GM21367 (cell line): ENCODE results near the gene ADGRF1.

ENCODE experiments used
- ATAC-seq: cut with Tn5 transposase; IDR thresholded peaks from one replicate; pipeline ENCODE4 v1.9.1; 2021; ENCODE audit not compliant: unreplicated experiment

Gene ADGRF1

DNA sequence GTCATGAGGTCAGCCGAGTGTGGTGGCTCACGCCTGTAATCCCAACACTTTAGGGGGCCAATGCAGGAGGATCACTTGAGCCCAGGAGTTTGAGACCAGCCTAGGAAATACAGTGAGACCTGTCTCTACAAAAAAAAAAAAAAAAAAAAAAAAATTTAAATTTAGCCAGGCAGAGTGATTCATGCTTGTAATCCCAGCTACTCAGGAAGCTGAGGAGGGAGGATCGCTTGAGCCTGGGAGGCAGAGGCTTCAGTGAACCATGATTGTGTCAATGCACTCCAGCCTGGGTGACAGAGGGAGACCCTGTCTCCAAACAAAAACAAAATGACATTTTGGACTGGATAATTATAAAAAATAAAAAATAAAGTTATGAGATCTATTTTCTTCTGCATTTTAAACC is 56.2 kb downstream of the ADGRF1 start:
- ATAC-seq = no peak

DNA sequence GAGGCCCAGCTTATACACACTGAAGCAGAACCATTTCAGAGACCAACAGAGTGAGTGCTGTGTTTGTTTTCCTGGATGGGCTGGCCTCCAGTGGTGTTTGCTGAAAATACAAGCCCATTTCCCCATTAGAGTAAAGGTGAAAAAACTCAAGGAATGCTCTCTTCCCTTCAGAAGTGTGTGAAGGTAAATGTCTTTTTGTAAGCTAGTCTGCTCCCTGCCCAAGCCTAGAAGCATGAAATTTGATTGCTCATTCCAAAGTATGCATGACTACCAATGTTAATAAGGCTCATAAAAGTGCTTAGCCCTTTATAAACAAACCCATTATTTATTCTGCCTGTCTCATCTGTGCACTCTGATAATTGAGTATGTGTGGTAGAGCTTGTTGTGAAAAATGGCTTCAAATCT is 59.1 kb downstream of the ADGRF1 start:
- ATAC-seq = no peak

DNA sequence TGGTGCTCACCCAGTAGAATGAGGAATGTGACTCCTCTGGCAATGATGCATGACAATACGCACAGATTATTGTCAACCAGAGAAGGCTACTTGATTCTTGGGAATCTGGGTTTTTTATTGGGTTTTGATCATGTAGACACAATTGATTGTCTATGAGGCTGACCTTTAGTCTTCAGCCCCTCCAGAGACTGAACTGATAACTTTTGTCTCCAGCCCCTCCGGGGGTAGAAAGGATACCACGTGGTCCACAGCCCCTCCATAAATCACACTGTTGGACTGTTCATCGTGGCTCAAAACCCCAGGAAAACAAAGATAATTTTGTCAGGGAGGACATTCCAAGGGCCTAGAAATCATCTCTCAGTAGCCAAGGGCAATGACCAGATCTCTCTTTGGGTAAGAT is 62.9 kb downstream of the ADGRF1 start:
- no peak for ATAC-seq

DNA sequence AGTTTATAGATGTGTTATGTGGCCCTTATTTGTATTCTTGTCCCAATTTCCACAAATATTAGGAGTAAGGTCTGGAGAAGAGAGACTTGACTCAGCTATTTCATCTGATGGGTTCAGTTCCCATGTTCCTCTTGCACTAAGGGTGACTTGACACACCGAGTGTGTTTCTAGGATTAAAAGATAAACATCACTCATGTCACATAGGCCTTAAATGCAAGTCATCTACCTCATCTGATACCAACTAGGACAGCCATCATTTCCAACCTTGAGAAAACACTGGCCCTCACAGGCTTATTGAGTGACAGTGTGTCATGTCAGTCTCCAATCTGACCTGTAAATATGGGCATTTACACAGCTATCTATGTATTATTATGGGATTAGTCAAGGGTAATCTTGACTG is 67.3 kb downstream of the ADGRF1 start:
- ATAC-seq = no peak

DNA sequence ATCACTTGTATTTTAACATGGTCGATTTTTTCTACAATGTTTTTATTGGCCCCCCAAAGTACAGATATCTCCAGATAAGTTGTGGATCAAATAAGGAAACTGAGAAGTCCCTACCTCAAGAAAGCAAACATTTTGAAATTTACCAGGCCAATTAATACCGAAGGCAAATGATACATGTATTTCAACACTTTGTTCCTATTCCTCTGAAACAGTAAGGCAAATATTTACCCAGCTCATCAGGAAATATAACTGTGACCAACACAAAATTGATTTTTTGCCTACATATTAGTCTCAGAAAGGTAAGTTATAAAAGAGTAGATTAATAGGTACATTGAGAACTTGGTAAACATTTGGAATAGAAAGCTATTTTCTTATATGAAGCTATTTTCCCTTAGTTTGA is 69.1 kb downstream of the ADGRF1 start:
- ATAC-seq = no peak

DNA sequence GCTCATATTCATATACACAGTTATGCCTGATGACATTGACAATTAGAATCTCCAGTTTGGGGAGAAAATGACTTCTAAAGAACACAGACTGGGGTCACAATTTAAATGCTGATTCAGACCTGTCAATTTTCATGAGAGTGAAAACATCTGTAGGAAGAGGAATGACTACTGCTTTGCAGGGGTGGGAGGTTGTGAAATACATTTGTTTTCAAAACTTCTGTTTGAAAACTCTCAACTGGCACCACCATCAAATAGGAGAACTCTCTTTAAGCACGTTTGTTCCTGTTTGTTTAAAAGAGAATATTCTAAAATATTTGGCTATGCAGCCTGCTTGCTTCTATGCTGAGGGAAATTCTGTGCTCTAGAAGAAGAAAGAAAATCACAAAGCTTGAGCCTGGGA is 69.6 kb downstream of the ADGRF1 start:
- ATAC-seq = no peak

DNA sequence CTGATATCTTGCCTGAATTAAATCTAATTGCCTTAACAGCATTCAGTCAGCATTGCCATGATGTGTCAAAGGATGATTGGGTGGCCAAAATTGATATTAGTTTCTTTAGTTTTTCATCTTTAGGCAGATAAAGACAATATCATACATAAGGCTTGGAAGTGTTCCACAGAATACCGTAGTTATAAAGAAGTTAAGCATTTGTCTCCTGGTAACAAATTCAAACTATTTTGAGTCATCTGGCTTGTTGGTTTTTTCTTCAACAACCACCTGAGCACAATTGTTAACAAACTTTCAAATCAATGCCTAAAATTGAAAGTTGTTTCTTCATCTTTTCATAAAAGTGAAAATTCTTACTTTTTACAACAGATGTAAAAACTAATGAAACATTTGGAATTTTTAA is 72.9 kb downstream of the ADGRF1 start:
- ATAC-seq = no peak

DNA sequence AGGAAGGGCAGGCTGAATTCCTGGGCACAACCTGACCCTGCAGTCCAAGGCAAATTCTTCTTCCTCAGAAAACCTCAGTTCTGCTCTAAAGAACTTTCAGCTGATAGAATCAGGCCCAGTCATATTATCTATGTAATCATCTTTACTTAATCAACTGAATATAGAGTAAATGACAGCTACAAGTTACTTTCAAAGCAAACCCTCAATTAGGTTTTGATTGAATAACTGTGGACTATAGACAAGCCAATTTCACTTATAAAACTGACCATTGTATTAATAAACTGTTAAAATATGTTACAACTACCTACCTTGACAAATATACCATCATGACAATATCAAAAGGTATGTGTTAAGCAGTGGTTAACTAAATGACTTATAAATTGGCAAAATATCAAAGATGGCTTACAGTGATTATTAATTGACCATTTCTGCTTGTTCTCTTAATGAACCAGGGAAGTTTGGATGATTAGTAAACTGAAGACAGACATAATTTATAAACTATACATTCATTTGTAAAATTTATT is 74.2 kb downstream of the ADGRF1 start:
- no peak for ATAC-seq

DNA sequence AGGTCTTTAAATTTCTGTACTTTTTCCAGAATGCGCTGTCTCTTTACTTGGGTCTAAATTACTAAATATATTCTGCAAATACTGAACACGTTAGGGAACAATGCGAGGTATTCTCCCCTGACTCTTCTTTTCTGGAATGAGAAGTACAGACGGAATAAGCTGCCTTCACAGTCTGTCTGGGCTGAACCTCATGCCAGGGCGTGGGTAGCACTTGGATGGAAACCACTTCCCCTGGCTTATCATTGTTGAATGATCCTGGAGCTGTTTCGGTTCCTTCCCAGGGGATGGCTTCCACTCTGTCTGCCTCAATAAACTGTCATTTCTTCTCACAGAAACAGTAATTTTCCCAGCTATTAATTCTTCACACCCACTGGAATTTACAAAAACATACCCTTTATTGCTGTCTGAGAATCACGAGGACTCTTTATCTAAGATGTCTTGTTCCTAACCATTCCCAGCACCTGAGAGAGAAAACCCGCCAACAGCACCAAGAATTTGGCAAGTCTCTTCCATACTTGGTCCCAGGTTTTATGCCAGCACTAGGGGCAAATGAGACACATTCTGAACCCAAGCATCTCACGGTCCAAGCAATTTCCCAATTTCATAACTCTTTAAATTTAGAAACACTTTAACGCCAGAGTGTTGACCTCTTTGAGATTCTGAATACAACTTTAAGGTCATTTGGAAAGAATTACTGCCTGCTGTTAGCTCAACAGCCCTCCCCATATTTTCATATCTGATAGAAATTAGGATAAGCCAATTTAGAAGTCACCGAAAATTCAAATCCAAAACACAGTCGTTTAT is 77.2 kb downstream of the ADGRF1 start:
- ATAC-seq = no peak

DNA sequence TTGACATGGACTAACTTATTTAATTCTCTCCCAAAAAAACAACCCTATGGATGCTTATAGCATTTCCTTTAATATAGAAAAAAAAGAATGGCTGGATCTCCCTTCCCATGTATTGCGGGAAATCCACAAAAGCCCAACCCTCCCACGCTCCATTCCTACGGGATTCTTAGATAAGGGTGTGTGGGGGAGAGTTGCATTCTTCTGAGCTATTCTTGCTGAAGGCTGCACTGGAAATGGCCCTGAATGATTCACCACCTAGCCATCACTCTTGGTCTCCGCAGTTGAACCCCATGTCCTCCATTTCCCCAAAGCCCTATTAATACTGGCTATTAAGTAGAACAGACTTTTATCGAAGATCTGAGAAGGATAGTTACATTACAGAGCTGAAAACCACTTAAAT is 78.5 kb downstream of the ADGRF1 start:
- no peak for ATAC-seq

DNA sequence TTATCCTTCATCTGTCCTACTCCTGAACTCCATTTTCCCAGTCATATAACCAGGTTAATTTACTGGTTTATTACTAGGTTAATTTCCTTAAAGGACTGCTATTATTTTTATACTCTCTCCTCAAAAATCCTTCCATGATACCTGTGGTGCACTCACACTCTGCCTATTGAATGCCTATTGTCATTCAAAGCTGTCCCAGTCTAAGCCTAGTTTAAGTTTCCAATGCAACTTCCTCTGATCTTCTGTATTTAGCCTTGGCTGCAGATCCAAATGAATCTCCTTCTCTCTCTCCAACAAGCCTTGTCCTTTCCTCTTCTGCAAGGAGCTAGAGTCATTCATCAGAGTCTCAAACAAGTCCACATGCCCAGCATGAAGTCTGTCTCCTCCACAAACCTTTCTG is 79.1 kb downstream of the ADGRF1 start:
- no peak for ATAC-seq

DNA sequence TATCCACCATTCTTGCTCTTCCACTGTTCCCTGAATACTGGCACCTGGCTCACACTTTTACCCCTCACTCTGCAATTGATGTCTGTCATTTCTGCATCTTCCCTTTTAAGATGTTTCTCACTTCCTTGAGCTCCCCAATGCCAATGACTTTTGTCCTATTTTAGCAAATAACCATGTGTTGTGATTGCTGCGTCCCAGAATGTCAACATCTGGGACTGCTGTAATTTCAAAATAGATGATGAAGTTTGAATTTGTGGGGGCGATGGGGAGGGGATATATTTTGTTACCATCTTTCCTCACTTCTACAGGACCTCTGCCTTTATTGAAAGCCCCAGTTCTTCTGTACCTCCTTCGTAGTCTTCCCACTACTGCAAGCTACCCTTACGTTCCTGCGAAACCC is 80.4 kb downstream of the ADGRF1 start:
- no peak for ATAC-seq

DNA sequence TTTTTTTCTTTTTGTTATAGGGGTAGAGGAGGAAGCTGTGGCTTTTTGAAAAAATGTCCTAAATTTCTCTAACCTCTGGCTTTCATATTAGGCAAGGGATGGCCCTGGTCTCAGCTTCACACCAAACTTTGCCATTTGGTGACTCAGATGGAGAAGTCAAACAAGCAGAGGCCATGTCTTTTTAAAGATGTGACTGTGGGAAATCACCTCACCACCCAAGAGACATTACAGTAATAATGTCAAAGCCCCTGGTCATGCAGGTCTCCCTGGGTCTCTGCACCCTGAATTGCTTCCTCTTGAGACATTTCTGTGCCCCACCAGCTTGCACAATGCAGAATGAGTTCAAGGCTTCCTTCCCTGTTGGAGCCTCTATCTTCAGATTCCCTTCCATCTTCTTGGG is 80.9 kb downstream of the ADGRF1 start:
- no peak for ATAC-seq

DNA sequence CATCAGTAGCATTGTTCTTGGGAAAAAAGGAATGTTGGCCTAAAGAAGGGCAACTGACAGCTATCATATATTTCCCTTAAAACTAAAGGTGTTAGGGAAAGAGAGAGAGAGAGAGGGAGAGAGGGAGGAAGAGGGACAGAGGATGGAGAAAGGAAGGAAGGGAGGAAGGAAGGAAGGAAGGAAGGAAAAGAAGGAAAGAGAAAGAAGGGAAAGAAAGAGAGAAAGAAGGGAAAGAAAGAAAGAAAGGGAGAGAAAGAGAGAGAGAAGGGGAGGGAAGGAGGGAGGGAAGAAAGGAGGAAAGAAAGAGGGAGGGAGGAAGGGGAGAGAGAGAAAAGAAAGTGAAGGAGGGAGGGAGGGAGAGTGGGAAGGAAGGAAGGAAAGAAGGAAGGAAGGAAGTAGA is 82.7 kb downstream of the ADGRF1 start:
- no peak for ATAC-seq

DNA sequence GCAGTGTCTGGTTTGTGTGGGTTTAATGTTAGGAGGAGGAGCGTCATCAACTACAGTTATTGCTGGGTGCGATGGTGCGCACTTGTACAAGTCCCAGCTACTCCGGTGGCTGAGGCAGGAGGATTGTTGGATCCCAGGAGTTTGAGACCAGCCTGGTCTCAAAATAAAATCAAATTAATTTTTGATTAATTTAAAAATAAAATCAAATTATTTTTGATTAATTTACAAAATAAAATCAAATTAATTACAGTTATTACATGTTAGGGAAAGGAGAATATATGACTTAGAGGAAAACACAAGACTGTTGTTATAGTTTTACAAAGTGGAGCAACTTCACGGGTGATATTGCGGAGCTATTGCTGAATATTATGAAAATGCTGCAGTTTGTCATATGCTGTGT is 85.7 kb downstream of the ADGRF1 start:
- no peak for ATAC-seq

DNA sequence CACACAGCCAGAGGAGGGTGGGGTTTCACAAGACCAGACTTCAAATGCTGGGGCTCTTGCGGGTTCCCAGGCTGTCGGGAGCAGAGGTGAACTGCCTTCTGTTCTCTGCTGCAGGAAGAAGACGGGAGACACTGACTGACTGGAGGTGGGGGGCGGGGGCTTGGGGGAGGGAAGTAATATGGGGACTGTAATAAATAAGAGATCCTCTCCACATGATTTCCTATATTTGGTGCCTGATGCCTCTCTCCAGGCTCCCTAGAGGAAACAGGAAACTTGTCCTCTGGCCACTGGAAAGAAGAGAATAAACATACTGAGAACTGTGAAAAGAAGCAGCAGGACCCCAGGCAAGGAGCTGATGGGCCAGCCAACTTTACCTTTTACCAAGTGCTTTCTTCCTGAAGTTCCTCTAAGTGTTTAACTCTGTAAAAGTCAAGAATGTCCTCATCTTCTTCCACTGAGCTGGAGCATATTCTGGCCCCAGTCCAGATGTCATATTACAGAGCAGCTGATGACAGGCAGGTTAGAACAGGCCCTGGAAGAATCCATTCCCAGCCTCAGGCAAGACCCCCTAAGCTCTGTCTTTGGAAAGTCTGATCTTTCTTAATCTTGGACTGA is 87.2 kb downstream of the ADGRF1 start:
- ATAC-seq = no peak

DNA sequence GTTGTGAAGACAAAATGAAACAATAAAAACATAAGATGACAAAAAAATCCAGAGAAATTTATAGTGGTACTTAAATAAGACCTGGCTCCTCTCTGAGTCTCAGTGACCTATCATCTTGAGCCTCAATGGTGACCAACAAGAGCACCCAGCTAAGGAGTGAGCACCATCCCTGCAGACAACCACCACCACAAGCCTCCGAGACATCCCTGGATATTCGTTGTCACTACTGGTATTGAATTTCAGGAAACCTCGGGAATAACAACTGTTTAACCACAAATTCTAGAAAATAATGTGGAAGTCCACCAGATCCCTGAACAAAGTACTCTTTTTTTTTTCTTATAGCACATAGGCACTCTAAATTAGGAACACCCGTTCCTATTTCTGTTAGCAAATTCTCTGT is 88.2 kb downstream of the ADGRF1 start:
- ATAC-seq = no peak

DNA sequence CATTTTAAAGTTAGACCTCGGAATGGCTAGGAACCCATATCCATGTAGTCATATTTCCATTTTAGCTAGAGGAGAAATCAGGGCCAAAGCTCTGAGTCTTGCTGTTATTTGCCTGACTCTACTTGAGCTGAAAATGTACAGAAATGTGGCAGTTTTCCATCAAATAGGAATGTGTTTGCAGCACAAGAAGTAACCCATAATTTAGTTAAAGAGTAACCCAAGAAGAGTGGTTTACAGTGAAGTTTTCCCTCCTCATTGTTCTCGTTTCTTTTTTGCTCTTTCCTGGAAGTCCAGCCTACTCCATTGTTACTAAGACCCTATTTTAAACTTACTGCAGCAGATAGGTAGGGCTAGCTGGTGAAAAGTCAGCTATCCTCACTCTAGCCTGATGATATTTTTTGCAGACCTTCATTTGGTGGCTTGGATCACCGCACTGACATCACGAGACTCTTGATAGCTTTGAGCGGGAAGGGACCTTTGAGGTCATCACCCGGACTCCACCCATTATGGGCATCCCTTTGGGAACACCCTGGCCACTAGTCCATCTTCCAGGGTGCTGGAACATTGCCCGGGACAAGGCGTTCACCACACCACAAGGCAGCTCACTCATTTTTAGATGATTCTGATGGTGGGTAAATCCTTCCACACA is 92.4 kb downstream of the ADGRF1 start:
- ATAC-seq = no peak

DNA sequence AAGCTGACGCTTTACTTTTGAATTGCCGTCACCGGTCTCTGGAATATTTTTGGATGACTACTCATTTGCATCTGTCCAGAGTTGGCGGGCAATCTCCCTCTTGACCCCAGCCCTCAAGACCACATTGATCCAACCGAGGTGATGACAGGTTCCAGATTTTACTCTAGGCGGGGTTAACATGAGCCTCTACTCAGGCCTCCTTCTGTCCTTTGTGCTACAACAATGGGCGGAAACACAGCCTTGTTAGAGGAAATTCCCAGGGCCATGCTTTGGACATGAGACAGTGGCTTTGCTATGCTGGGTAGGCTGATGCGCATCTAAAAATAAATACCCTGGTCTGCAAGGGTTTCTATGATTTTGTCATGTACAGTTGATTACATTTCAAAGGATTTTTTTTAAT is 93.4 kb downstream of the ADGRF1 start:
- ATAC-seq = no peak
